HEK293 (cell line): ENCODE results near the gene NLGN2.

Experiments used
- CTCF ChIA-PET: fragments of 350-600 bp; formaldehyde crosslinking; extraction: SDS; loops from one replicate; lab custom pipeline; 2021; ENCODE audit warnings: antibody characterized with exemption; lab: Yijun Ruan, JAX
- POLR2A ChIA-PET: fragments of 300-600 bp; formaldehyde crosslinking; extraction: SDS; loops from one replicate; lab custom pipeline; 2020; ENCODE audit warnings: antibody characterized with exemption, inconsistent platforms; lab: Yijun Ruan, JAX
- H3K27ac ChIP-seq: fragments of 200-500 bp; sonication (Bioruptor generic); 2 replicates; pipeline ENCODE4 v1.5.1; 2014; ENCODE audit warnings: low read depth, low read length, control low read depth, inconsistent platforms; ENCODE audit errors: extremely low read depth
- H3K36me3 ChIP-seq, 2 experiments: fragments of 200-500 bp in 1 of 2; sonication (Bioruptor generic) in 1 of 2; 1 replicate in 1 of 2; 2 replicates in 1 of 2; pipeline ENCODE4 v1.5.1; 2014 to 2017; ENCODE audit warnings: inconsistent platforms in 2 of 2, low read length in 2 of 2; ENCODE audit not compliant: control insufficient read depth in 2 of 2, insufficient read depth in 1 of 2
- H3K4me1 ChIP-seq: fragments of 200-500 bp; sonication (Bioruptor generic); 2 replicates; pipeline ENCODE4 v1.5.1; 2014; ENCODE audit warnings: mild to moderate bottlenecking, low read length, inconsistent platforms; ENCODE audit not compliant: control insufficient read depth, insufficient read depth
- H3K4me3 ChIP-seq: 2 replicates; pipeline ENCODE4 v1.5.1; 2011; ENCODE audit warnings: low read depth, mild to moderate bottlenecking, control low read depth, low read length, moderate library complexity
- H3K9me3 ChIP-seq: fragments of 200-500 bp; sonication (Bioruptor generic); 2 replicates; pipeline ENCODE4 v1.5.1; 2014; ENCODE audit warnings: low read depth, low read length, inconsistent platforms; ENCODE audit not compliant: control insufficient read depth, insufficient read depth
- EGR2 ChIP-seq: fragments of 450-650 bp; formaldehyde crosslinking; IDR thresholded peaks from 2 replicates; pipeline ENCODE4 v1.5.1; 2016; ENCODE audit warnings: low read depth, missing biosample characterization, missing genetic modification characterization
- HIC1 ChIP-seq: fragments of 450-650 bp; formaldehyde crosslinking; IDR thresholded peaks from 2 replicates; pipeline ENCODE4 v1.5.1; 2016; ENCODE audit warnings: missing biosample characterization, missing genetic modification characterization
- PRDM10 ChIP-seq: fragments of 450-650 bp; formaldehyde crosslinking; IDR thresholded peaks from 2 replicates; pipeline ENCODE4 v1.5.1; 2016; ENCODE audit warnings: missing biosample characterization, missing genetic modification characterization
- SP2 ChIP-seq: fragments of 450-650 bp; formaldehyde crosslinking; IDR thresholded peaks from 2 replicates; pipeline ENCODE4 v1.5.1; 2016; ENCODE audit warnings: missing biosample characterization, missing genetic modification characterization
- ZBTB26 ChIP-seq: fragments of 450-650 bp; formaldehyde crosslinking; optimal IDR thresholded peaks from 2 replicates; pipeline ENCODE3; 2016; ENCODE audit warnings: missing biosample characterization, mild to moderate bottlenecking, missing genetic modification characterization
- ZFHX2 ChIP-seq: fragments of 450-650 bp; formaldehyde crosslinking; conservative IDR thresholded peaks from 2 replicates; pipeline ENCODE4 v1.5.1; 2016; ENCODE audit warnings: missing biosample characterization, missing genetic modification characterization
- ZNF544 ChIP-seq: fragments of 450-650 bp; formaldehyde crosslinking; IDR thresholded peaks from 2 replicates; pipeline ENCODE4 v1.5.0; 2017; ENCODE audit warnings: missing biosample characterization, missing genetic modification characterization
- ZNF654 ChIP-seq: fragments of 450-650 bp; formaldehyde crosslinking; IDR thresholded peaks from 2 replicates; pipeline ENCODE4 v1.5.1; 2016; ENCODE audit warnings: low read depth, missing biosample characterization, missing genetic modification characterization
- ZNF660 ChIP-seq: fragments of 450-650 bp; IDR thresholded peaks from 2 replicates; pipeline ENCODE4 v1.5.1; 2018; ENCODE audit warnings: missing biosample characterization, mild to moderate bottlenecking, missing genetic modification characterization
- ZXDB ChIP-seq: fragments of 450-650 bp; formaldehyde crosslinking; IDR thresholded peaks from 2 replicates; pipeline ENCODE4 v1.5.1; 2016; ENCODE audit warnings: missing biosample characterization, missing genetic modification characterization

Gene NLGN2

GRCh38 chr17:7408863-7409262 lies 1.2 kb downstream of the NLGN2 start:
- Histone ChIP-seq H3K9me3 (no peaks in the 10 kb centered on the region), H3K27ac (no peak overlapping the region), H3K4me3 (no peak overlapping the region), H3K36me3 (peaks cover 3 to 32% of the 10 kb centered on the region in 2 experiments), H3K4me1 (0 out of 2 replicates have a peak, but pooled peaks cover 5% of the 10 kb centered on the region)
- TF ChIP-seq ZXDB (tag by site-specific recombination), result no peak
- TF ChIP-seq HIC1, result 0 out of 2 replicates have a peak, but pooled peaks have one; percentile 5
- ChIA-PET POLR2A (interaction anchor here (0.5 kb wide), 1 partner anchor 59 kb away, joined by 5 read pairs; no protein-coding TSS in a partner anchor), CTCF (interaction anchor here (0.6 kb wide), 1 partner anchor 56 kb away, joined by 5 read pairs; no protein-coding TSS in a partner anchor)

GRCh38 chr17:7409716-7410115 lies 2.1 kb downstream of the NLGN2 start:
- TF ChIP-seq ZNF544 (tag by site-specific recombination), result no peak
- POLR2A ChIA-PET, result interaction anchor here (0.6 kb wide), 1 partner anchor 11 kb away, joined by 3 read pairs; no protein-coding TSS in a partner anchor
- H3K4me1 ChIP-seq, result 0 out of 2 replicates have a peak, but pooled peaks cover 5% of the 10 kb centered on the region
- no peak overlapping the region for H3K4me3 ChIP-seq
- H3K27ac ChIP-seq, result no peak overlapping the region
- CTCF ChIA-PET, result interaction anchor here (0.6 kb wide), 1 partner anchor 55 kb away, joined by 5 read pairs; no protein-coding TSS in a partner anchor
- peaks cover 3 to 36% of the 10 kb centered on the region in 2 experiments for H3K36me3 ChIP-seq
- no peaks in the 10 kb centered on the region for H3K9me3 ChIP-seq

GRCh38 chr17:7410634-7411426 lies 3.2 kb downstream of the NLGN2 start:
- TF ChIP-seq ZNF660 (tag by site-specific recombination), result no peak
- 0 out of 2 replicates have a peak, but pooled peaks have one; percentile 25 for TF ChIP-seq ZFHX2 (tag by site-specific recombination)
- TF ChIP-seq ZBTB26 (tag by site-specific recombination), result peak; percentile 9
- TF ChIP-seq ZNF654 (tag by site-specific recombination), result no peak
- peak; percentile 91 for TF ChIP-seq PRDM10
- peak; percentile 48 for TF ChIP-seq EGR2
- peak; percentile 63; the same call in 1 of the 2 replicates for TF ChIP-seq HIC1
- no peak for TF ChIP-seq SP2 (tag by site-specific recombination)
- TF ChIP-seq, all 188 proteins: peak for 5
- no peak overlapping the region for H3K27ac ChIP-seq
- H3K9me3 ChIP-seq, result no peaks in the 10 kb centered on the region
- POLR2A ChIA-PET, result interaction anchor here (1.0 kb wide), 1 partner anchor 13 kb away, joined by 6 read pairs; no protein-coding TSS in a partner anchor
- H3K4me1 ChIP-seq, result no peaks in the 10 kb centered on the region
- H3K4me3 ChIP-seq, result no peak overlapping the region
- CTCF ChIA-PET, result interaction anchor here (0.6 to 1.2 kb wide), 3 partner anchors 13 to 55 kb away, joined by 3 to 4 read pairs (median 4); no protein-coding TSS in a partner anchor
- H3K36me3 ChIP-seq, result peaks cover 3 to 47% of the 10 kb centered on the region in 2 experiments
